Fibroblast of villous mesenchyme (primary cell): Measurements from ENCODE around the gene FFAR2. TPM values are rescaled to one million over a fixed set of nuclear protein-coding genes. Genes with fewer than 3 reads are reported as not detected.
"Not testable (repeated sequence)": the region's sequence is repeated elsewhere in the genome, so short reads cannot be mapped to it uniquely, and the experiment has no call there.

Experiments
- DNase-seq: peaks from one replicate; pipeline ENCODE4 v3.0.0-alpha.2; 2010; ENCODE audit warnings: low read depth
- H3K4me3 ChIP-seq: 2 replicates; pipeline ENCODE4 v1.5.1; 2011; ENCODE audit warnings: low read depth, mild to moderate bottlenecking, low read length
- CTCF ChIP-seq: IDR thresholded peaks from 2 replicates; pipeline ENCODE4 v1.5.1; 2012; ENCODE audit warnings: low read depth, mild to moderate bottlenecking, low read length; ENCODE audit not compliant: insufficient read depth
- total RNA-seq: library from RNA; depleted of rRNA; stranded (reverse); fragments of >200 nt; gene quantifications from 2 replicates; pipeline ENCODE4 v1.2.3, GENCODE V29; 2012

The FFAR2 gene
- total RNA-seq: not detected in 2 replicates

- no peak for TF ChIP-seq CTCF
- H3K4me3 ChIP-seq: no peak within 1 kb of the TSS
- DNase-seq: no peak
These were observed at the start of gene FFAR2 for GRCh38 chr19:35447606-35448469. Gene FFAR2, plus strand, starts transcription at chr19:35448257. Its CDS starts 1,458 bp downstream, at chr19:35449715.

GRCh38 chr19:35398570-35398969 is 49.5 kb upstream of the FFAR2 start:
- DNase-seq: no peak
- no peak overlapping the region for H3K4me3 ChIP-seq
- no peak for TF ChIP-seq CTCF

GRCh38 chr19:35399231-35399630 is 48.8 kb upstream of the FFAR2 start:
- DNase-seq: no peak
- no peak overlapping the region for H3K4me3 ChIP-seq
- TF ChIP-seq CTCF: no peak

- no peak for TF ChIP-seq CTCF
- DNase-seq: no peak
These were observed 47.9 kb upstream of the FFAR2 start for GRCh38 chr19:35399948-35400772.

GRCh38 chr19:35400773-35401100 is 47.3 kb upstream of the FFAR2 start:
- TF ChIP-seq CTCF: no peak
- no peak overlapping the region for H3K4me3 ChIP-seq
- no peak for DNase-seq

More at GRCh38 chr19:35399948-35400772, 47.9 kb upstream of the FFAR2 start:
- H3K4me3 ChIP-seq: no peak overlapping the region

- not testable (repeated sequence) for DNase-seq, H3K4me3 ChIP-seq
These were observed 46.6 kb upstream of the FFAR2 start for GRCh38 chr19:35401416-35401815.

GRCh38 chr19:35403116-35403760 is 44.8 kb upstream of the FFAR2 start:
- no peak for DNase-seq
- TF ChIP-seq CTCF: no peak
- H3K4me3 ChIP-seq: no peak overlapping the region
